ENCODE results near the gene MEA1.
A peak's percentile ranks its signal among the peaks of the same experiment; 100 is the strongest.

Gene MEA1

DNA sequence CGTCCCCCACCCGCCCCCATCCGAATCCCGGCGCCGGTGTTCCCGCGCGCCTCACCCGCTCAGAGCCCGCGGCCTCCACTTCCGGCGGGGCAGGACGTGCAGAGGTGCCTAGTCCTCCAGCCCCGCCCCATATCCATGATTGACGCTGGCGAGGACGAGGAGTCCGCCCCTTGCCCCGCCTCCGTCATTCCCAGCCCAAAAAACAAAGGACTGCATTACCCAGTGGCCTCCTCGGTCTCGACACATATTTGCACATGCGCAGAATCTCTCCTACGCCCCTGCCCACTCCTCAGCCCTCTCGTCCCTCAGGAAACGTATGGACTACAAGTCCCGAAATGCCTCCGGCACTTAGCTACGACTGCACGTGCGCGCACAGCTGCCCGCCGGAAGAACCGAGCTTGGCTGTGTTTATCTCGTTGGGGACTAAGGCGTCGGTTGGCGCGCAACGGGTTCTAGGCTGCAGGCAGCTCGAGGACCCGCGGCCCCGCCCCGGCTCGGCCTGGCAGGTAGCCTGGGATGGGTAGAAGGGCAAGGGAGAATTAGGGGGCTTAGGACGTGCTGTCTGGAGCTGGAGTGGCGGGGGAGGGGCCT is at the start of gene MEA1, which contains the start of gene KLHDC3:
TSS of gene MEA1 (minus strand) at position 104 of the 591 bp plus-strand sequence. CDS start 133 bp downstream, outside the sequence.
TSS of gene KLHDC3 (plus strand) at position 407 of the 591 bp plus-strand sequence. CDS start 2,944 bp downstream, outside the sequence.
- peak within 1 kb of the TSS; percentile 98 for H3K4me3 ChIP-seq (ENCODE audit: low read length)
- TF ChIP-seq, protein P1, sequence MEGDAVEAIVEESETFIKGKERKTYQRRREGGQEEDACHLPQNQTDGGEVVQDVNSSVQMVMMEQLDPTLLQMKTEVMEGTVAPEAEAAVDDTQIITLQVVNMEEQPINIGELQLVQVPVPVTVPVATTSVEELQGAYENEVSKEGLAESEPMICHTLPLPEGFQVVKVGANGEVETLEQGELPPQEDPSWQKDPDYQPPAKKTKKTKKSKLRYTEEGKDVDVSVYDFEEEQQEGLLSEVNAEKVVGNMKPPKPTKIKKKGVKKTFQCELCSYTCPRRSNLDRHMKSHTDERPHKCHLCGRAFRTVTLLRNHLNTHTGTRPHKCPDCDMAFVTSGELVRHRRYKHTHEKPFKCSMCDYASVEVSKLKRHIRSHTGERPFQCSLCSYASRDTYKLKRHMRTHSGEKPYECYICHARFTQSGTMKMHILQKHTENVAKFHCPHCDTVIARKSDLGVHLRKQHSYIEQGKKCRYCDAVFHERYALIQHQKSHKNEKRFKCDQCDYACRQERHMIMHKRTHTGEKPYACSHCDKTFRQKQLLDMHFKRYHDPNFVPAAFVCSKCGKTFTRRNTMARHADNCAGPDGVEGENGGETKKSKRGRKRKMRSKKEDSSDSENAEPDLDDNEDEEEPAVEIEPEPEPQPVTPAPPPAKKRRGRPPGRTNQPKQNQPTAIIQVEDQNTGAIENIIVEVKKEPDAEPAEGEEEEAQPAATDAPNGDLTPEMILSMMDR (IDR thresholded peaks at IDR 0.05; ENCODE audit: insufficient read depth, low read depth, low read length, missing control alignments) = no peak
- peak; percentile 100 for DNase-seq (ENCODE audit: low read depth)

DNA sequence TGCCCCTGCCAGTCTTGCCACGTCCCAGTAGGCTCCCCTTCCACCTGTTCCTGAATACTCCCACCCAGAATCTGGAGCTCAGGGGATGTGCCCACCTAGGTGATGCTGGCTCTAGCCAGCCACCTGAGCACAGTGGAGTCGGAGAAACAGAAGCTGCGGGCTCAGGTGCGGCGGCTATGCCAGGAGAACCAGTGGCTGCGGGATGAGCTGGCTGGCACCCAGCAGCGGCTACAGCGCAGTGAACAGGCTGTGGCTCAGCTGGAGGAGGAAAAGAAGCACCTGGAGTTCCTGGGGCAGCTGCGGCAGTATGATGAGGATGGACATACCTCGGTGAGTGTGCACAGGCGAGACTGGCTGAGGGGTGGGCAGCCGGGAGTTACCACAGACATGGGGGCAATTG is 49.1 kb upstream of the MEA1 start:
- H3K4me3 ChIP-seq (ENCODE audit: low read length) = no peak overlapping the region
- TF ChIP-seq, protein P1 (IDR thresholded peaks at IDR 0.05; ENCODE audit: insufficient read depth, low read depth, low read length, missing control alignments) = no peak
- DNase-seq (ENCODE audit: low read depth) = no peak

DNA sequence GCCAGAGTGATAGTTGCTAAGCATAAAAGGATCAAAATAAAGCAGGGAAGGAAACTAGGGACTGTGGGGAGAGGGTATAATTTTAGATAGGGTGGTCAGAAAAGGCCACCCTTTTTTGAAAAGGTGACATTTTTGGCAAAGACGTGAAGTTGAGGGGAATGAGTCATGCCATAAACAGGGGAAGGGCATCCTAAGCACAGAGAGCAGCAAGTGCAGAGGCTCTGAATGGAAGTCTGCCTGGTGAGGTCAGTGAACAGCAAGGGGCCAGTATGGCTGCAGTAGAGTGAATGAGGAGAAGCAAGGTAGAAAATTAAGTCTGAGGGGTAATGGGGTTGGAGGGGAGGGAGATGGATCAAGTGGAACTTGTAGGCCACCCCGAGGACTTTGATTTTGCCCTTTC is 48.1 kb upstream of the MEA1 start:
- no peak for DNase-seq (ENCODE audit: low read depth)
- H3K4me3 ChIP-seq (ENCODE audit: low read length) = no peak overlapping the region
- TF ChIP-seq, protein P1 (IDR thresholded peaks at IDR 0.05; ENCODE audit: insufficient read depth, low read depth, low read length, missing control alignments) = no peak

DNA sequence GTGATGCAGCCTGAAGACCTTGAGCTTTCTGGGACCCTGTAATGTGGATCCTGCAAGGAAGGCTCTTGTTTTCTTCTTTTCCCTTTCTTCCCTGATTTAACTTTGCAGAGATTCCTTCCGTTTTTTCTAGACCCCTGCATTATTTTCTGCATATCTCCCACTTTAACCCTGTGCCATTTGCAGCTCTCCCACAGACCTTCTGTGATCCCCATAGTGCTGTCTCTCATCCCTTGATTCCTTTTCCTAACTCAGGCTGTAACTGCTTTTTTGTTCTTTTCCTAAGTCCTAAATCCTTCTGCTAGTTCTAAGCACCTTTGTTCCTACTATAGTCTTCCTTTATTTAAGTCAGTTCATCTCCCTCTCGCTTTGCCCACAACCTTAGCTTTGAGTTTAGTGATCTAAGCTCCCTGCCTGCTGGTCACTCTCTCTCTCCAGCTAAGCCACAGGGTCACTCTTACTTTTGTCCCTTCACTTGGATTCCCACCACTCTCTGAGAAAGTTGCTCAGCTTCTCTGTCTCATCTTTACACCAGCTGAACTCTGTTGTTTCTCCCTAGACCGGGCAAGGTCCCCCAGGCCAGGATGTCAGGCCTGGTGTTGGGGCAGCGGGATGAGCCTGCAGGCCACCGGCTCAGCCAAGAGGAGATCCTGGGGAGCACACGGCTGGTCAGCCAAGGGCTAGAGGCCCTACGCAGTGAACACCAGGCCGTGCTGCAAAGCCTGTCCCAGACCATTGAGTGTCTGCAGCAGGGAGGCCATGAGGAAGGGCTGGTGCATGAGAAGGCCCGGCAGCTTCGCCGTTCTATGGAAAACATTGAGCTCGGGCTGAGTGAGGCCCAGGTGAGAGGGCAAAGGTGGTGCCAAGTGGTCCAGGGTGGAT is 47.2 kb upstream of the MEA1 start:
- no peak overlapping the region for H3K4me3 ChIP-seq (ENCODE audit: low read length)
- no peak for DNase-seq (ENCODE audit: low read depth)
- TF ChIP-seq, protein P1 (IDR thresholded peaks at IDR 0.05; ENCODE audit: insufficient read depth, low read depth, low read length, missing control alignments) = no peak

DNA sequence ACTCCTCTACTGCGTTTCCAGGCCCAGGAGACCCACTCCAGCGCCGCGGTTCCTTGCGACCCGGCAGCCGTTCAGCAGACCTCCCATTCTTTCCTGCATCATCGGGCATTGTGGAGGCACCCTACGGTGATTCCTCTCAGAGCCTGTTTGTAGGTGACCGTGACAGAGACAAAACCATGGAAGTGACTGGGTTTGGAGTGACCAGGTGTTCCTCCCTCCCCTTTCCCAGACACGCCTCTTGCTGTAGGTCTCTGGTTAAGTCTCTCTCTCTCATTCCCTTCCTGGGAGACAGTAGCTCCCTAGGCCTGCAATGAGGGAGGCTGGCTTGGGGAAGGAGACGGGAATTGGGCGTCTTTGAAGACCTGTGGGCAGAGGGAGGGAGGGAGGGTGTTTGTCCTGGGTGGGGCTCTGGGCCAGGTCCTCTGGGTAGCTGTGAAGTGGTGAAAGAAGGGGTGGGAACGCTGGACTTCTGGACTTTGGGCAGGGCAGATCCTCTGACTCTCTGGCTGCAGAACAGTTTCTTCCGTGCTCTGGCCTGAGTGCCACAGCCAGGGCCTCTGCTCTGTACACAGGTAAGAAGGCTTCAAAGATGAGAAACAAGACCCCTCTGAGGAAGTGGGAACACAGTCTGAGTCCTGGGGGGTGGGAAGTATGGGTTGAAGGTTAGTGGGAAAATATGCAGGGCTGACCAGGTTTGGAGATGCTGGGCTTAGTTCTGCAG is 46.4 kb upstream of the MEA1 start:
- TF ChIP-seq, protein P1 (IDR thresholded peaks at IDR 0.05; ENCODE audit: insufficient read depth, low read depth, low read length, missing control alignments) = no peak
- peak overlapping the region; percentile 95 for H3K4me3 ChIP-seq (ENCODE audit: low read length)
- DNase-seq (ENCODE audit: low read depth) = peak; percentile 63

DNA sequence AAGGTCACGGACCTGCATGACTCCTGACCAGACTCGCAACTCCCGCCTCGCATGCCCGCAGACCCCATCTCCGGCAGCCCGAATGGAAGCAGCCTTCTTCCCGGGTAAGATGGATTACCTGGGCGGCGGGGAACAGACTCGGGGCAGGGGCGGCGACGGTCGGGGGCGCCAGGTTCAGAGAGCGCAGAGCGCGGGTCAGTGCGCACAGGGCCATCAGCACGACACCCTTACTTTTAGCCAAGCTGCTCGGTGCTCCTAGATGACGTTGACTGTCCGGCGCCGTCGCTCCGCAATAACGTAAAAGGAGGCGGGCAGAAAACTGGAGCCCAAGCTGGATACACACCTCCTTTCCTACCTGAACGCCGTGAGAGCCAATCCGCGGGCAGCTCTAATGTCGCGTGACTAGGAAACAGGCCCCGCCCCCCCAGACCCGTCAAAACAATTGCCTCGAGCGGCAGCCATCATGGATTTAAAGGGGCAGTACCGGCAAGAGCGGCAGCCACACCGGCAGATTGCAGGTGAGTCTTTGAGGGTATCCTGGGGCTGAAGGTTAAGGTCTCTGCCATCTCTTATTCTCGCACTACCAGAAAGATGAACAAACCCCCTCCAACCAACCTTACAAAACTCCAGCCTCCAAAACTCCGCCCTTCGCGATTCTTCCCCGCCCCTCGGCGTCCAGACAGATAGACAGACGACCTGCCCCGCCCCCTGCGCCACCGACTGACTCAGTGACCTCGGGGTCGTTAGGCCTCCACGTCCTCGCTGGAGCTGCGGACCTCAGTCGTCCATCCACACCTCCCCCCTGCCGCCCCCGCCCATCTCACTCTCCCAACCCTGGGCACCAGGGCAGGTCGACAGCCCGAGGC is 45.7 kb upstream of the MEA1 start, which contains the start of the genes KLC4 and MRPL2:
TSS of gene KLC4 (plus strand) at position 464 of the 866 bp plus-strand sequence. CDS start 1,705 bp downstream, outside the sequence.
TSS of gene MRPL2 (minus strand) at position 267 of the 866 bp plus-strand sequence. CDS start at position 214, 53 bp downstream.
- peak; percentile 99 for DNase-seq (ENCODE audit: low read depth)
- peak within 1 kb of the TSS; percentile 95 for H3K4me3 ChIP-seq (ENCODE audit: low read length)
- TF ChIP-seq, protein P1 (IDR thresholded peaks at IDR 0.05; ENCODE audit: insufficient read depth, low read depth, low read length, missing control alignments) = no peak
